GM12801 (cell line): ENCODE measurements around the gene SERINC3.

Source experiments
- TF ChIP-seq, protein P1 (sequence below): IDR thresholded peaks from one replicate; pipeline ENCODE4 v1.5.1; 2011; ENCODE audit warnings: control low read depth; ENCODE audit not compliant: insufficient read length; ENCODE audit errors: extremely low read depth

The SERINC3 gene

GRCh38 chr20:44494266-44494665, 27.6 kb downstream of the SERINC3 start:
- TF ChIP-seq, protein P1, sequence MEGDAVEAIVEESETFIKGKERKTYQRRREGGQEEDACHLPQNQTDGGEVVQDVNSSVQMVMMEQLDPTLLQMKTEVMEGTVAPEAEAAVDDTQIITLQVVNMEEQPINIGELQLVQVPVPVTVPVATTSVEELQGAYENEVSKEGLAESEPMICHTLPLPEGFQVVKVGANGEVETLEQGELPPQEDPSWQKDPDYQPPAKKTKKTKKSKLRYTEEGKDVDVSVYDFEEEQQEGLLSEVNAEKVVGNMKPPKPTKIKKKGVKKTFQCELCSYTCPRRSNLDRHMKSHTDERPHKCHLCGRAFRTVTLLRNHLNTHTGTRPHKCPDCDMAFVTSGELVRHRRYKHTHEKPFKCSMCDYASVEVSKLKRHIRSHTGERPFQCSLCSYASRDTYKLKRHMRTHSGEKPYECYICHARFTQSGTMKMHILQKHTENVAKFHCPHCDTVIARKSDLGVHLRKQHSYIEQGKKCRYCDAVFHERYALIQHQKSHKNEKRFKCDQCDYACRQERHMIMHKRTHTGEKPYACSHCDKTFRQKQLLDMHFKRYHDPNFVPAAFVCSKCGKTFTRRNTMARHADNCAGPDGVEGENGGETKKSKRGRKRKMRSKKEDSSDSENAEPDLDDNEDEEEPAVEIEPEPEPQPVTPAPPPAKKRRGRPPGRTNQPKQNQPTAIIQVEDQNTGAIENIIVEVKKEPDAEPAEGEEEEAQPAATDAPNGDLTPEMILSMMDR, result no peak

- TF ChIP-seq, protein P1, result no peak
Observed at GRCh38 chr20:44491635-44492395, 30.1 kb downstream of the SERINC3 start.

- TF ChIP-seq, protein P1, result no peak
Observed at GRCh38 chr20:44489931-44490330, 31.9 kb downstream of the SERINC3 start.

DNA sequence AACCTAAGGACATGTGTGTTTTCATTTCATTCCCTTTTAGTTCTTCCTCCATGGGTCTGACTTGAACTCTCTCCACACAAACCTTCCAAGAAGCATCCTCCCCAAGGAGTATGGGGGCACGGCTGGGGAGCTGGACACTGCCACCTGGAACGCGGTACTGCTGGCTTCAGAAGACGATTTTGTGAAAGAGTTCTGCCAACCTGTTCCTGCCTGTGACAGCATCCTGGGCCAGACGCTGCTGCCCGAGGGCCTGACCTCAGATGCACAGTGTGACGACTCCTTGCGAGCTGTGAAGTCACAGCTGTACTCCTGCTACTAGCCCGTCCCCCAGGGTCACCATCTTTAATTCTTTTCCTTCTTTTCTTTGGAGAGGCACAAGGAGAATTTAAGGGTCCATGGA, 32.6 kb downstream of the SERINC3 start:
- TF ChIP-seq, protein P1, result no peak

- TF ChIP-seq, protein P1, result no peak
Observed at GRCh38 chr20:44488551-44488950, 33.3 kb downstream of the SERINC3 start.

DNA sequence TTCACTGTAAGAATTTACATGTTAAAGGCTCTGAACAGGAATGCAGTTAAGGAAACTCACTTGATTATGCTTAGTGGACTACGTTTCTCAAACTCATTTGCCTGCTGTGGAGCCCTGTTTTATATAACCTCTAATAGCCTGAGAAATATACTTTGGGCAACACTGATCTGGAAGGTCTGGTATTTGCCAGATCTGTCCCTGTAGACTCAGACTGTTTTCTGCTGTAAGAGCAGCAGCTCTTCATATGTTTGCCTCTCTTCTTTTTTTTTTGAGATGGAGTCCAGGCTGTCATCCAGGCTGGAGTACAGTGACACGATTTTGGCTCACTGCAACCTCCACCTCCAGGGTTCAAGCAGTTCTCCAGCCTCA, 36.1 kb downstream of the SERINC3 start:
- TF ChIP-seq, protein P1, result no peak

DNA sequence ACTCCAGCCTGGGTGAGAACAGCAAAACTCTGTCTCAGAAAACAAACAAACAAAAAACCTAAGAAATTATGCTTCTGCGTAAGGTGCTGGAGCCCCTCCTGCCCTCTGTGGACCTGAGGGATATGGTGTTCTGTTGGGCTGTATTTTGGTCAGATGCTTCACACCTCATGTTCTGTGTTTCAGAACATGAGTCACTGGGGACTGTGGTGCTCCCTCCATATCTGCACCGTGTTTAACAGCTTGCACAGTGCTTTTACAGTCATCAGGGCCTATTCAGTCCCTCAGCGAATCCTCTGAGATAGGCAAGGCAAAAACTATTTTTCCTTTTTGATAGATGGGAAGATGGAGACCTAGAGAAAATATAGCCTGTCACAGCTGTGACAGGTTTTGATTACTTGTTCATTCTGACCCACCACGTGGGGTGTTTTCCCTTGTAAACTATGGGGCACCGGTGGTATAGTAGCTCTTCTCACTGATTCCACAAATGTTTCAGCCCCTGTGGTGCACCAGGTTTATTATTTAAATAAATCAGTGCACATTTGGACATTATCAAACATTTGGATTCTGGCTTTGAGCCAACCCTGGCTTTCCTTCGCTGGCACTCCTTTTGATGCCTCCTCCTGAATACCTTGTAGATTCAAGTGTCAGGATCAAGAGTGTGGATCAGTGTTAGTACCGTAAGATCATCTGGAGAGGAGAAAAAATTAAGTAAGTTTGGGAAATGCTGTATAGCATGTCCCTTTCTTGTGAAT, 36.6 kb downstream of the SERINC3 start:
- TF ChIP-seq, protein P1, result no peak
